Spleen (tissue), 11 donors: ENCODE results near the gene PLXNA1. TPM values are rescaled to one million over a fixed set of nuclear protein-coding genes. Genes with fewer than 3 reads are reported as not detected.

Experiments
- DNase-seq: peaks from one replicate; pipeline ENCODE4 v3.0.0-alpha.2; 2020
- H3K27ac ChIP-seq, 8 donors: fragments of 200-600 bp; sonication (generic) in 7 of 8; 1 replicate in 4 of 8; 2 replicates in 4 of 8; pipeline versions ENCODE4 v1.5.0 to v1.8.0; 2016 to 2021; ENCODE audit warnings: inconsistent platforms in 4 of 8, mild to moderate bottlenecking in 4 of 8, moderate library complexity in 1 of 8
- H3K27me3 ChIP-seq, 7 donors: fragments of 200-600 bp; sonication (generic) in 6 of 7; replicated peaks in 1 of 7; 1 replicate in 4 of 7; 2 replicates in 3 of 7; pipeline versions ENCODE4 v1.5.0 to v1.8.0; 2016 to 2021; ENCODE audit warnings: inconsistent platforms in 3 of 7, mild to moderate bottlenecking in 1 of 7
- H3K36me3 ChIP-seq, 6 donors: fragments of 200-600 bp; sonication (generic) in 5 of 6; 1 replicate in 4 of 6; 2 replicates in 2 of 6; pipeline versions ENCODE4 v1.5.0 to v1.8.0; 2016 to 2021; ENCODE audit warnings: inconsistent platforms in 2 of 6
- H3K4me1 ChIP-seq, 6 donors: fragments of 200-600 bp; sonication (generic) in 5 of 6; 1 replicate in 3 of 6; 2 replicates in 3 of 6; pipeline versions ENCODE4 v1.5.0 to v1.8.0; 2016 to 2021; ENCODE audit warnings: inconsistent platforms in 3 of 6
- H3K4me3 ChIP-seq, 8 donors: fragments of 200-600 bp; sonication (generic) in 7 of 8; 1 replicate in 4 of 8; 2 replicates in 4 of 8; pipeline versions ENCODE4 v1.5.0 to v1.8.0; 2016 to 2021; ENCODE audit warnings: inconsistent platforms in 4 of 8, mild to moderate bottlenecking in 4 of 8, moderate library complexity in 2 of 8
- H3K9me3 ChIP-seq, 8 donors: fragments of 200-600 bp; sonication (generic) in 7 of 8; 1 replicate in 4 of 8; 2 replicates in 4 of 8; pipeline versions ENCODE4 v1.5.0 to v1.8.0; 2016 to 2021; ENCODE audit warnings: inconsistent platforms in 4 of 8
- CTCF ChIP-seq, 11 experiments: fragments of 200-600 bp in 7 of 11; fragments of 450-650 bp in 4 of 11; sonication (generic) in 4 of 11; IDR thresholded peaks in 8 of 11; conservative IDR thresholded peaks in 3 of 11; 1 replicate in 7 of 11; 2 replicates in 4 of 11; pipeline versions ENCODE4 v1.4.0 to v1.8.0; 2016 to 2021; ENCODE audit warnings: antibody characterized with exemption in 11 of 11, inconsistent platforms in 4 of 11, mild to moderate bottlenecking in 1 of 11
- POLR2A ChIP-seq, 3 donors: fragments of 450-650 bp; IDR thresholded peaks; one replicate each; pipeline ENCODE4 v1.5.1; 2017; ENCODE audit warnings: antibody characterized with exemption in 3 of 3, mild to moderate bottlenecking in 1 of 3
- POLR2AphosphoS5 ChIP-seq, 3 donors: sonication (generic); formaldehyde crosslinking; IDR thresholded peaks; one replicate each; pipeline ENCODE4 v1.5.1; 2017; ENCODE audit warnings: antibody characterized with exemption in 3 of 3
- WGBS, 5 donors: extraction: QIAGEN DNeasy Blood & Tissue Kit in 3 of 5; methylation state at CpG; one replicate each; pipeline versions ENCODE4 v1.1.5 to v1.1.7; 2013 to 2018; 5-methylcytosine and 5-hydroxymethylcytosine counted together
- intact Hi-C: fragments of 100-400 bp; cut with DNase I; formaldehyde crosslinking; loops from one replicate; pipeline ENCODE4 v1.15.0; 2023; ENCODE audit warnings: low total_unique reads
- polyA plus RNA-seq, 3 donors: library from polyadenylated mRNA; stranded (reverse); fragments of 200-250 nt; gene quantifications; one replicate each; pipeline ENCODE4 v1.2.1, GENCODE V29; 2013
- total RNA-seq, 7 donors: library from RNA; depleted of rRNA in 3 of 7; stranded (reverse); fragments of >200 nt in 3 of 7; fragmentation: NEBNext Ultra II Directional in 4 of 7; extraction: Animal tissue kit (Norgen Biotek cat#: 25700) in 4 of 7; gene quantifications; one replicate each; pipeline versions ENCODE4 v1.1.0 to v1.2.1, GENCODE V29; 2016 to 2021
- donor health status: healthy with polysubstance abuse.
- donor health status: DM: no; HTN: no; CAD: no; lungs with moderate emphysema.
- donor health status: DM: no; HTN: no; CAD: no.
- donor health status: Bipolar disorder and iron deficiency.
- donor health status: healthy.
- donor health status: DM: no; HTN: no; CAD: no.
- donor health status: DM: yes; HTN: yes; CAD: no.

Gene PLXNA1
- total and polyA plus RNA-seq, 10 donors, result 3.7 to 47.6 (median 31.0) TPM

DNA sequence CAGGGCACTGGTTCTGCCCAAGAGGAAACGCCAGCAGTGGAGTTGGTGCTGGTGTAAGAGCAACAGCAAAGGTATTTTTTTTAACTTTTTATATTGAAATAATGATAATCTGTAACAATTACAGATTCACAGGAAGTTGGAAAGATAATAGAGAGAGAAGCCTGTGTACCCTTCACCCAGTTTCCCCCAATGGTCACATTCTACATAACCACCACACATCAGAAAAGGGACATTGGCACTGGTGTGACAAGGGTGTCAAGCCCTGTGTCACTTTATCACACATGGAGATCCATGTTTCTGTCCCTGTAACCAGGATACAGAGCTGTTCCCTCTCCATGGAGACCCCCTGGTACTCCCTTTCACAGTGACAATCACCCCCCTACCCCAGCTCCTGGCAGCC, 9.1 kb upstream of the PLXNA1 start:
- no peak for DNase-seq
- peaks cover 0 to 26% (median 19%) of the 10 kb centered on the region in 8 donors for H3K9me3 ChIP-seq
- H3K36me3 ChIP-seq, result no peaks in the 10 kb centered on the region
- TF ChIP-seq CTCF (IDR thresholded peaks at IDR 0.05 in 8 of 11, conservative IDR thresholded peaks at IDR 0.05 in 3 of 11), result no peak
- no peak for TF ChIP-seq POLR2AphosphoS5 (IDR thresholded peaks at IDR 0.05)
- no peak for TF ChIP-seq POLR2A (IDR thresholded peaks at IDR 0.05)
- WGBS, 5 donors, result 85 to 100% (median 95%) methylated on average over 1 of the region's 1 CpG
- H3K4me1 ChIP-seq, result peaks cover 0 to 15% (median 5%) of the 10 kb centered on the region in 6 donors
- intact Hi-C loops, result no loop called here
- H3K4me3 ChIP-seq, result no peak overlapping the region
- H3K27ac ChIP-seq, result no peak overlapping the region
- peaks cover 0 to 31% (median 0%) of the 10 kb centered on the region in 7 donors for H3K27me3 ChIP-seq

- no peak for DNase-seq
- no peaks in the 10 kb centered on the region for H3K36me3 ChIP-seq
- TF ChIP-seq CTCF (IDR thresholded peaks at IDR 0.05 in 8 of 11, conservative IDR thresholded peaks at IDR 0.05 in 3 of 11) (no peak), POLR2AphosphoS5 (IDR thresholded peaks at IDR 0.05) (no peak), POLR2A (IDR thresholded peaks at IDR 0.05) (no peak)
- peaks cover 0 to 41% (median 0%) of the 10 kb centered on the region in 7 donors for H3K27me3 ChIP-seq
- H3K4me3 ChIP-seq, result no peak overlapping the region
- H3K27ac ChIP-seq, result no peak overlapping the region
- WGBS, 5 donors, result 67 to 85% (median 76%) methylated on average over 3 of the region's 3 CpGs
- intact Hi-C loops, result no loop called here
- peaks cover 0 to 26% (median 19%) of the 10 kb centered on the region in 8 donors for H3K9me3 ChIP-seq
- peaks cover 0 to 15% (median 5%) of the 10 kb centered on the region in 6 donors for H3K4me1 ChIP-seq
Observed at GRCh38 chr3:126974756-126975155, 8.2 kb upstream of the PLXNA1 start.

GRCh38 chr3:126976906-126977305, 6.0 kb upstream of the PLXNA1 start:
- peaks cover 0 to 26% (median 19%) of the 10 kb centered on the region in 8 donors for H3K9me3 ChIP-seq
- DNase-seq, result no peak
- no peak overlapping the region for H3K27ac ChIP-seq
- peaks cover 2 to 19% (median 9%) of the 10 kb centered on the region in 6 donors for H3K4me1 ChIP-seq
- intact Hi-C loops, result no loop called here
- peaks cover 0 to 40% (median 0%) of the 10 kb centered on the region in 7 donors for H3K27me3 ChIP-seq
- no peaks in the 10 kb centered on the region for H3K36me3 ChIP-seq
- no peak for TF ChIP-seq POLR2AphosphoS5 (IDR thresholded peaks at IDR 0.05)
- no peak for TF ChIP-seq POLR2A (IDR thresholded peaks at IDR 0.05)
- TF ChIP-seq CTCF (IDR thresholded peaks at IDR 0.05 in 8 of 11, conservative IDR thresholded peaks at IDR 0.05 in 3 of 11), result no peak
- no peak overlapping the region for H3K4me3 ChIP-seq
- 91 to 97% (median 94%) methylated on average over 7 of the region's 7 CpGs for WGBS, 5 donors

DNA sequence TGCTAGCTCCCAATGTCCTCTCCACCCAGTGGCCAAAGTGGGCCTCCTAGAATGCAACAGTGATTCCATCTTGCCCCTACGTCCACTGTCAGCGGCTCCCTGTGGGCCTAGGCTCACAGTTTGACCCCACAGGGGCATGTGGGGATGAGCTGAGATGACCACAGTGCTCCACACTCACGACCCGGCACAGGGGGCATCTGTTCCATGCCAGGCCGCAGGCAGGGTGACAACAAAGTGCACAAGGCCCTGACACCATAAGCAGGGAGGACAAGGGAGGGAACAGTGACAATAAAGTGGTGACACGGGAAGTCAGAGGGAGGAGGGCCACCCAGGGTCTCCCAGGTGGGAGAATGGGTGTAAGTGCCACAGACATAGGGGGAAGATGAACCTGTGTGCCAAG, 5.1 kb upstream of the PLXNA1 start:
- Histone ChIP-seq H3K4me3 (no peak overlapping the region), H3K27me3 (peaks cover 0 to 31% (median 0%) of the 10 kb centered on the region in 7 donors), H3K27ac (no peak overlapping the region), H3K36me3 (no peaks in the 10 kb centered on the region), H3K4me1 (peaks cover 4 to 18% (median 14%) of the 10 kb centered on the region in 6 donors), H3K9me3 (peaks cover 0 to 26% (median 19%) of the 10 kb centered on the region in 8 donors)
- 81 to 93% (median 87%) methylated on average over 5 to 6 of the region's 6 CpGs for WGBS, 5 donors
- DNase-seq, result no peak
- intact Hi-C loops, result no loop called here
- TF ChIP-seq POLR2A (IDR thresholded peaks at IDR 0.05) (no peak), POLR2AphosphoS5 (IDR thresholded peaks at IDR 0.05) (no peak), CTCF (IDR thresholded peaks at IDR 0.05 in 8 of 11, conservative IDR thresholded peaks at IDR 0.05 in 3 of 11) (no peak)
